HG03457 (cell line): ENCODE measurements around the gene ZNF281.
A peak's percentile ranks its signal among the peaks of the same experiment; 100 is the strongest.

Source experiments
- ATAC-seq: cut with Tn5 transposase; IDR thresholded peaks from one replicate; pipeline ENCODE4 v1.9.1; 2021; ENCODE audit warnings: moderate number of reproducible peaks; ENCODE audit not compliant: unreplicated experiment

ZNF281 gene

DNA sequence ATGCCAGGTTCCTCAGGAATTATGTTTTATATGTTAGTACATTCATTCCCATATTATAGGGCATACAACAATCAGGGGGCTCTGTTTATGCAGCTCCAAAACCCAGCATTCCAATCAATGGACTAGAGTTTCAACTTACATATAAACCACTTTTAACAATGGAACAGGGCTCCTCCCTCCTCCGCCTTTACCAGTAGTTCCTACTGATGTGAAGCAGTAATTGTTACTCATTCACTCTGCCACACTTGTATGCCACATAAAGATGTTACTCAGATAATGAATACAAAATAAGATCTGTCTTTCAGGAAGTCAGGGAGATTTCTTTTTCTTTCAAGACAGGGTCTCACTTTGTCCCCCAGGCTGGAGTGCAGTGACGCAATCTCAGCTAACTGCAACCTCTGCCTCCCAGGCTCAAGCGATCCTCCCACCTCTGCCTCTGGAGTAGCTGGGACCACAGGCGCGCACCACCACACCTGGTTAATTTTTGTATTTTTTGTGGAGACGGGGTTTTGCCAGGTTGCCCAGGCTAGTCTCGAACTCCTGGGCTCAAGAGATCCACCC is 17.1 kb downstream of the ZNF281 start:
- ATAC-seq: no peak

- ATAC-seq: no peak
These were observed 18.1 kb downstream of the ZNF281 start for GRCh38 chr1:200391747-200392146.

- no peak for ATAC-seq
These were observed 21.0 kb downstream of the ZNF281 start for GRCh38 chr1:200388791-200389190.

DNA sequence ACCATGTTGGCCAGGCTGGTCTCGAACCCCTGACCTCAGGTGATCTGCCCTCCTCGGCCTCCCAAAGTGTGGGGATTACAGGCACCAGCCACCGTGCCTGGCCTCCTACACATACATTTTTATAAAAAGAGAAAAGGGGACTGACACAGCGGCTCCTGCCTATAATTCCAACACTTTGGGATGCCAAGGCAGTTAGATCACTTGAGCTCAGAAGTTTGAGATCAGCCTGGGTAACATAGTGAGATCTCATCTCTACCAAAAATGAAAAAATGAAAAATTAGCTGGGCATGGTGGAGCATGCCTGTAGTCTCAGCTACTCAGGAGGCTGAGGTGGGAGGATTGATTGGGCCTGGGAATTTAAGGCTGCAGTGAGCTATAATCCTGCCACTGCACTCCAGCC is 23.4 kb downstream of the ZNF281 start:
- no peak for ATAC-seq

DNA sequence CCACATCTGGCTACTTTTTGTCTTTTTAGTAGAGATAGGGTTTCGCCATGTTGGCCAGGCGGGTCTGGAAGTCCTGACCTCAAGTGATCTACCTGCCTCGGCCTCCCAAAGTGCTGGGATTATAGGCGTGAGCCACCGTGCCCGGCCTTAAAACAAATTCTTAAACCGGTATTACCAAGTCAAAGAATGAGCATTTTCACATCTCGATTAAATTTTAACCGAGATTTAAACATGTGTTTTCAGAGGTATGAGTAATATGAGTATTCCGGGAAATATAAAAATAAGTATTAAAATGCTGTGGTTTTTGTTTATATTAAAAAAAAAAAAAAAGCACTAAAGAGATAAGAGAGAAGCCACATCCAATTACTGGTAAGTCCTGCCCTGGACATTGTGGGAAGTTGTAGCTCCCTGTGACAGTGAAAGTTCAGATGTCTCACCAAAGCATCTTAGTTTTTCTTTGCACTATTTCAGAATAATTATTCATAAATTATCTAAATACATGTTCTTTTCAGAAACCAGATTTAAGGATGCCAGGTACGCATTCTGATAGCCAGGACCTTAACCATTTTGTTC is 24.9 kb downstream of the ZNF281 start:
- ATAC-seq: peak; percentile 58

DNA sequence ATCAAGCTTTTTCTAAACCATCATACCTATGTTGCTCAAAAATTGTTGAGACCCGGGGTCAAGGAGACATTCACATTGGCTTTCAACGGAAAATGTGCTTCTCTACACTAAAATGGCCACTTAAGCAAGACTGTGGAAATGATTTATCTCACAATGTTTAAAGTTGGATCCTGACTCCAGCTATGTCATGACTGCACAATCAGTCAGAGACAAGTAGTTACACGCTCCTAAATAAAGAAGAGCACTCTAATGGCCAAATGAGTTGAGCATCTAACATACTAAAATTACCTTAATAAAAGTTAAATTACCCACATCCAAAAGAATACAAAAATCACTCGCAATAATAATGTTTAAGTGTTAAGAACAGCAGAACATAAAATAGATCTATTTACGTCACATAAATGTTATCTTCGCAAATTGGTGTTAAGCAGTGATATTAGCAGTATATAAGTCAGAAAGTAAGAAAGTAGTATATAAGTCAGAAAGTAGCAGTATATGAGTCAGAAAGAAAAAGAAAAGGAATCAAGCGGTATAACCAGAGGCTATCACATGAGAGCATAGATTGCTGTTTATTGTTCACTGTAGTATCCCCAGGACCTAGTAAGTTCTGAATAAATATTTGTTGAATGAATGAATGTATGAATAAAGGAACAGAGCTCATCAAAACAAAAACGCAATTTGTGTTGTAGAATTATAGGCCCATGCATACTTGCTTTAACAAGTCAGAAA is 28.4 kb downstream of the ZNF281 start:
- ATAC-seq: no peak

DNA sequence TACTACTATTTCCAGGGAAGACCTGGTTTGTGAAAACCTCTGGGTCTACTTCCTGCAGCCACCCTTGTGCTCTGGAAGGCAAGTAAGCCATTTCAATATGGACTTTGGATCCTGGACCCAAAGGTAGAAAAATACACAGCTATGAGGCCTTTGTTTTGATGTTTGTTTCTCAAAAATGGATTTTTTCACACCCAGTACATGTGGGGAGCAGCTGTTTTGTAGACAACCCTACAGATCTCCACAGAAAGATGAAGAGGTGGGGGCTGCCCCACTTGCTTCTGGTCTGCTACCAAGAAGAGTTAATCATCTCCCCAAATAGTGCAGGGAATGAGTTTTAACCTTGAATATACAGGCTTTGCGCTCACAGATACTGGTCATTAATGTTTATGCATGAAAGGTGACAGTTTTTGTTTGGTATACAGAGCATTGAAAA is 29.2 kb downstream of the ZNF281 start:
- ATAC-seq: no peak

DNA sequence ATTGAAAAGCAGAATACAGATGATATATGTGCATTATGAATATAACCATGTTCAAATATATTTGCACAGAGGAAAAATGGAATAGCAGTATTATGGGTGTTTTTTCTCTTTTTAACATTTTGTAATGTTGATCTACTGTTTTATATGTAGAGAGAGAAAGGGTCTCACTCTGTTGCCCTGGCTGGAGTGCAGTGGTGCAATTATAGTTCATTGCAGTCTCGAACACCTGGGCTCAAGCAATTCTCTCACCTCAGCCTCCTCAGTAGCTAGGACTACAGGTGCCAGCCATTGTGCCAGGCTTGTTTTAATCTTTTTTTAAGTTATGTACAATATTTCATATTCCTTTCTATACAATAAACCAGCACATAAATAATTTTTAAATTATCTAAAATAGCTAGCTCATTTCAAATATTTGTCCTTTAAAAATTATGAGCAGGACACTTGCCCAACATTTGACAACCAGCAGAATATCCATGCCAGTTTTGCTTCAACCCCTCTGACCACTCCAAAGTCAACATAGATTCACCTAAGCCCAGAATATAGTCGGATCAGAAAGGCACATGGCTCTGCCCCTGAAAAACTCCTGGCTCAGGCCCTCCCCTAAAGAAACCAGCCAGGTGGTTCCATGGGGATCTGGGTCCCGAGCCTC is 29.8 kb downstream of the ZNF281 start:
- no peak for ATAC-seq

DNA sequence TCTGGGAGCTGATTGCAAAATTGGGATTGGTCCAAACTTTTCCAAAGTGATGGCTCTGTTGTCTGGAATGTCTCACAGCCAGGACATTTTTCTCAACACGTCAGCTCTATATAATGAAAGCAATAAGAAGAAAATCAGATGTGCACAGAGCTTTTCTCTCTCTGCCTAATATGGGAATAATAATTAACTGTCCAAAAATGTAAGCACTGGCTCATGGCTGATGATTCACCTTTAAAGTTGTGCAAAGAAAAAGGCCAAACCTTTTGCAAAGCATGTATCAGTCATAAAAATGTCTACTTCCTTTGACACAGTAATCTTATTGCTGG is 30.4 kb downstream of the ZNF281 start:
- no peak for ATAC-seq

- ATAC-seq: no peak
These were observed 31.7 kb downstream of the ZNF281 start for GRCh38 chr1:200378096-200378495.

DNA sequence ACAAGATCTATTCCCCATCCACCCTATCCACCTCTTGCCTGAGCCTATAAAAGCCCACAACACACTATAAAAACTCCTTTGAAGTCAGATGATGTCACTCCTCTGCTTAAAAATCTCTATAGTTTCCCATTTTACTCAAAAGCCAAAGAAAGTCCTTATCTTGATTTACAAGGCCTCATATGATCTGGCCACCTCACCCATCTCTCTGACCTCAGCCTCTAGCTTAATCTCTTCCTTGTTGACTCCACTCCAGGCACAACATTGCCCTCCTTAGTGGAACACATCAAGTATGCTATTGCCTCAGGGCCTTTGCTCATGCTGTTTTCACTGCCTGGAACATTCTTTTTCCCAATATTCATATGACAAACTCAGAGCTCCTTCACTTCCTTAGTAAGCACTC is 33.3 kb downstream of the ZNF281 start:
- no peak for ATAC-seq

DNA sequence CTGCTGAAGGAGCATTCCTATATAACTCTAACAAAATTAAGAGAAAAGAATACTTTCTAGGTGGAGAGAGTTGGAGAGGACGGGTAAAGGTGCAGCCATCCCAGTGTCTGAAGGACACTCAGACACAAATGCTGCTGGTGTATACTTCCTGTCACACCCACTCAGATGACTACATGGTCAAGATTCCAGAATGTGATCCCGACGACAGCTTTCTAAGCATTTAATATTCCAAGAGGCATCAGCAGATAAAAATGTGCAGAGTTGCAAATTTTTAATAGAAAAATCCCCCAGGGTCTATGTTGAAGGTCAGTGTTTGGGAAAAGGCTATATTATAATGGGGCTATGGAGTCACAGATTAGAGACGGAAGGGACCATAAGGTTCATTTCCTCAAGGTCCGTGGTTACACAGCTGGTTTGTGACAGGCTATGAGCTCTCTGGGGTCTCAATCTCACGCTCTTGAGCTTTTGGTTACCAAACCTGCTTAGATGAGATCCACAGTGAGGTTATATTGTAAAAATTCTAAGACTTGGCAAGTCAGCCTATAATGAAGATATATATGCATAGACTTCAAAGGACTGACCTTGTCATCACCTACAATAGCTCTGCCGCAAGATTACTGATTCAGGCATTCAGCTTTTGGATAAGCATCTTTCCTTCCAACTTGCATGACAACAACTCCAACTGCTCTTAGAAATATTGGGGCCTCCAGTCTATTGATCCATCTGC is 35.1 kb downstream of the ZNF281 start:
- ATAC-seq: no peak

- no peak for ATAC-seq
These were observed 36.0 kb downstream of the ZNF281 start for GRCh38 chr1:200373811-200374231.

DNA sequence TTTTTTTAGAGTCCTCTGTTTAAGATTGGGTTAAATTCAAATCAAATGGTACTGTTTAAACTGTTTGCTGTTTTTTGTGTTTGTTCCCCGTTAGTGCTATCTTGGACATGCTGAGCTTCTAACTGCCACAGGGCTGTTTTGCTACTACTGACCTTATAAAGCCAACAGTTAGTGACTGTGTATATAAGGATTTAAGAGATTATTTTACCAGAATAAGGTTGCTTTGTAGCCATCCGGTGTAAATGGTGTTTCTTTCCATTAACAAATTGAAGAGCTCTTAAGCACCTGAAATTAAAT is 37.0 kb downstream of the ZNF281 start:
- no peak for ATAC-seq

DNA sequence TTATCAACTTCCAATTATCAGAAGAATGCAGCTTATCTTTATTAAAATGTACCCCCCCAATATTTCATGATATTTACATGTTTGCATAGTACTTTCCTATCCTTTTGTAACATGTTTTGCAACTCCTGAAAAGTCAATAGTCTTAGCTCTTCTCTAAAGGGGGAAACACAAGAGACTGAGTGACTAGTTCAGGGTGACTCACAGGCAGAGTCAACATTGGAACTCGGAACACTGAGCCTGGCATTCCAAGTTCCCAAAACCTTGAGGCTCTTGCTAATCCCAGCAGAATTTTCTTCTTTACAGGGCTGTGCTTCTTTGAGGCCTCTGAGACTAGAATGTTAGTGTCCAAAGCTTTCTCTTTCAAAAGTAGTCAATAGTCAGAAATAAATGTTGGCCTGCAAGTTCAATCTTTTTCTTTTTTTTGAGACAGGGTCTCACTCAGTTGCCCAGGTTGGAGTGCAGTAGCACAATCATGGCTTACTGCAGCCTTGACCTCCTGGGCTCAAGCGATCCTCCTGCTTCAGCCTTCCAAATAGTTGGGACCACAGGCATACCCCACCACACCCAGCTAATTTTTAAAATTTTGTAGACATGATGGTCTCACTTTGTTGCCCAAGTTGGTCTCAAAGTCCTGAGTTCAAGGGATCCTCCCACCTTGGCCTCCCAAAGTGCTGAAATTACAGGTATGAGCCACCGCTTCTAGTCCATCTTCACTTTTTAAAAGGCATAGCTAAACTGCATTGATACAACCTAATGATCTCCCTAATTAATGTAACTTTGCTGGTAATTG is 37.5 kb downstream of the ZNF281 start:
- no peak for ATAC-seq

DNA sequence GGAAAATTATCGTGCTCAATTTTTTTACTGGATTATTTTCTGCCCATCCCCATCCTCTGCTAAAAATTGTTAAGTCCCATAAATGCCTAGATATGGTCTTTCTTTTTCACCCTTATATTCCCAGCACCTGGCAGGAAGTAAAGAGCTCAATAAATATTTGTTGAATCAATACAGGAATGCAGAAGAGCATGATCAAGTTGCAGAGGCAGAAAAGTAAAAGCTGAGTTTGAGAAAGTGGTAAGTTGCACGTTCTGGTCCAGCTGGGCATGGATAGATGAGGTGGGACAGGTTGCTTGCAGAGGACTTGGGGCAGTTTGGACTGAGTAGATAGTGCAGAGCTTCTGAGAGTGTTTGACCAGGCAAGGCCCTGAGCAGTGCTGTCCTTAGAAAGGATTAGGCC is 40.1 kb downstream of the ZNF281 start:
- no peak for ATAC-seq

DNA sequence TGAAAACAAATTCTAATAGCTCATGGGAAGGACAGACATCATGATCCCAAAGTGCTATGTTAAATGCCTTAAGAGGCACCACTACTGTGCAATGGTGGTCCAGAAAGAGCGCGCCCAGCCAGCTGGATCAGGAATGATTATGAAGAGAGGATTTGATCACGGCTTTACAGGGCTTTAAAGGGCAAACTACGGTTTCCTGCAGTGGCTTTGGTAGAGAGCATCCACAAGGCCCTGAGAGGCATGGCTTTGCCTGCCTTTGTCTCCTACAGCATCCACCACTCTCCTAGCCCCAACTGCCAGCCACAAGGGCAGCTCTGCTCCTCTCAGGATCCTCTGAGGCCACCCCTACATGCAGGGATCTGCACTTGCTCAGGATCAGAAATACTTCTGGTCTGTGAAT is 40.7 kb downstream of the ZNF281 start:
- no peak for ATAC-seq

- no peak for ATAC-seq
These were observed 41.3 kb downstream of the ZNF281 start for GRCh38 chr1:200368556-200368955.

DNA sequence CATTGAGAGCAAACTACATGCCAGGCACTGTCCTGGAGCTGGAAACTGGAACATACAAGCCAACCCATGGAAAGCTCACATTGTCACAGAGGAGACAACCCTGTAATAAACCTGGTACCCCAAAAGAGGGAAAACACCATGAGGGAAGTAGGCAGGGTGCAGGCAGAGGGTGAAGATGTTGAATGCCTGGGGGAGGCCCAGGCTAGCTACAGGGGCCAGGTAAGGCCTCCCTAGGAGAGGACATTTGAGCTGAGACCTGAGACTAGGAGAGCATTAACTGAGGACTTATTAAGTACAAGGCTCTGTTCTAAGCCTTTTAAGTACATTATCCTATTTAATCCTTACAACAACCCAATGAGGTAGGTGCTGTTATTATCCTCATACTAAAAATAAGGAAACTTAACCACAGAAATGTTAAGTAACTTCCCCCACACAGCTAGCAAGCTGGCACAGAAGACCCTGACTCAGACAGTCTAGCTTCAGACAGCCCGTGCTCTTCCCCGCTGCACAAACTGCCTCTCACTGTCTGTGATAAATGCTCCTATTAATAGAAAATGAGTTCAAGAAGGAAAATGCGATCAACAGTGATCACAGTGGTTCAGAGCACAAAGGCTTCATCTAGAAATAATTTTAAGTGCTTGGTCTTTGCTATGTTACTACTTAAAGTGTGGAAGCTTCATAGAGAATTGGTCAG is 41.8 kb downstream of the ZNF281 start:
- no peak for ATAC-seq

- ATAC-seq: no peak
These were observed 43.1 kb downstream of the ZNF281 start for GRCh38 chr1:200366577-200367253.
